Choroid plexus epithelial cell (primary cell): ENCODE data around the gene SH2B3.

Experiments used
- DNase-seq: peaks from one replicate; pipeline ENCODE4 v3.0.0-alpha.2; 2010; ENCODE audit warnings: low read depth
- H3K4me3 ChIP-seq: 2 replicates; pipeline ENCODE4 v1.5.1; 2011; ENCODE audit warnings: low read depth, mild to moderate bottlenecking, control low read depth, low read length, moderate library complexity
- CTCF ChIP-seq: conservative IDR thresholded peaks from 2 replicates; pipeline ENCODE4 v1.5.1; 2011; ENCODE audit warnings: low read depth, mild to moderate bottlenecking, control low read depth, inconsistent platforms, low read length, moderate library complexity

The SH2B3 gene

GRCh38 chr12:111417290-111417689 lies 11.6 kb downstream of the SH2B3 start:
- no peak overlapping the region for H3K4me3 ChIP-seq
- no peak for TF ChIP-seq CTCF
- no peak for DNase-seq

DNA sequence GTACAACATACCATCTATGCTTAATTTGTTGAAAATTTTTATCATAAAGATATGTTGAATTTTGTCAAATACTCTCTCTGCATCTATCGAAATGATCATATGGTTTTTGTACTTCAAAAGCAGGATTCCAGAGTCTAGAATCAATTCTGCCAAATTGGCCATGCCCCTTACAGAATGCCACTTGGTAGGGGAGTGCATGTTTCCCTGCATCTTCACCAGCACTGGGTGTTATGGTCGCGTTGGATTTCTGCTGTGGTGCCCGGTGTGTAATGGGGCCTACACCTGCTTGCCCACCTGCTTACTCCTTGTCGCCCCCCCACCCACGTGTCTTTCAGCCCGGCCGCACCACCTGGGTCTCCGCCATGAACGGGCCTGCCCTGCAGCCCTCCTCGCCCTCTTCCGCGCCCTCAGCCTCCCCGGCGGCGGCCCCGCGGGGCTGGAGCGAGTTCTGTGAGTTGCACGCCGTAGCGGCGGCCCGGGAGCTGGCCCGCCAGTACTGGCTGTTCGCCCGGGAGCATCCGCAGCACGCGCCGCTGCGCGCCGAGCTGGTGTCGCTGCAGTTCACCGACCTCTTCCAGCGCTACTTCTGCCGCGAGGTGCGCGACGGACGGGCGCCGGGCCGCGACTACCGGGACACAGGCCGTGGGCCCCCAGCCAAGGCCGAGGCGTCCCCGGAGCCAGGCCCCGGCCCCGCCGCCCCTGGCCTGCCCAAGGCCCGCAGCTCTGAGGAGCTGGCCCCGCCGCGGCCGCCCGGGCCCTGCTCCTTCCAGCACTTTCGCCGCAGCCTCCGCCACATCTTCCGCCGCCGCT lies 12.3 kb downstream of the SH2B3 start:
- H3K4me3 ChIP-seq, result no peak overlapping the region
- TF ChIP-seq CTCF, result no peak
- DNase-seq, result no peak

- H3K4me3 ChIP-seq, result no peak overlapping the region
- no peak for TF ChIP-seq CTCF
- DNase-seq, result no peak
Measured at GRCh38 chr12:111418594-111418880, 12.8 kb downstream of the SH2B3 start.

GRCh38 chr12:111419784-111420183 lies 14.1 kb downstream of the SH2B3 start:
- no peak overlapping the region for H3K4me3 ChIP-seq
- DNase-seq, result no peak
- TF ChIP-seq CTCF, result no peak

GRCh38 chr12:111420494-111420893 lies 14.8 kb downstream of the SH2B3 start:
- no peak overlapping the region for H3K4me3 ChIP-seq
- DNase-seq, result no peak
- no peak for TF ChIP-seq CTCF

- DNase-seq, result no peak
- H3K4me3 ChIP-seq, result no peak overlapping the region
- TF ChIP-seq CTCF, result no peak
Measured at GRCh38 chr12:111424189-111424792, 18.6 kb downstream of the SH2B3 start.

DNA sequence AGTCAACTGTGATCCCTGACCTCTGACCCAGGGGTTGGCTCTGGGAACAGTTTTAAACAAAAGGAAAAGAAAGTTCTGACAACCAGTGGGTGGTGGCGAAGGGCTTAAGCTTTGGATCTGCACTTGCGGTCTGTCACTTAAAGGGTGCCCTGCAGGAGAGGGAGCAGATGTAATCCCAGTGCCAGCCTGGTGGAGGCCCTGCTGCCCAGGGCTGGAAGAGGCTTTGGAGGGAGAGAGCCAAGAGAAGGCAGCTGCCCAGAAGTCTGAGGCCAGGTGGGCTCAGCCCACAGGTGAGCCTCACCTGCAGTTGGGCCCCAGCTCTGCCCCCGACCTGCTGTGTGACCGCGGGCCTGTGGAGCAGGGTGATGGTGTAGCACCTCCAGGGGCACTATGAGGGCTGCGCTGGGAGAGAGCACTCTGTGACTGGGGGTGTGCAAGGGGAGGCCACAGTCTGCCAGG lies 19.1 kb downstream of the SH2B3 start:
- no peak overlapping the region for H3K4me3 ChIP-seq
- DNase-seq, result no peak
- TF ChIP-seq CTCF, result peak; percentile 24
